ENCODE data around the gene RABGAP1L.

The RABGAP1L gene

DNA sequence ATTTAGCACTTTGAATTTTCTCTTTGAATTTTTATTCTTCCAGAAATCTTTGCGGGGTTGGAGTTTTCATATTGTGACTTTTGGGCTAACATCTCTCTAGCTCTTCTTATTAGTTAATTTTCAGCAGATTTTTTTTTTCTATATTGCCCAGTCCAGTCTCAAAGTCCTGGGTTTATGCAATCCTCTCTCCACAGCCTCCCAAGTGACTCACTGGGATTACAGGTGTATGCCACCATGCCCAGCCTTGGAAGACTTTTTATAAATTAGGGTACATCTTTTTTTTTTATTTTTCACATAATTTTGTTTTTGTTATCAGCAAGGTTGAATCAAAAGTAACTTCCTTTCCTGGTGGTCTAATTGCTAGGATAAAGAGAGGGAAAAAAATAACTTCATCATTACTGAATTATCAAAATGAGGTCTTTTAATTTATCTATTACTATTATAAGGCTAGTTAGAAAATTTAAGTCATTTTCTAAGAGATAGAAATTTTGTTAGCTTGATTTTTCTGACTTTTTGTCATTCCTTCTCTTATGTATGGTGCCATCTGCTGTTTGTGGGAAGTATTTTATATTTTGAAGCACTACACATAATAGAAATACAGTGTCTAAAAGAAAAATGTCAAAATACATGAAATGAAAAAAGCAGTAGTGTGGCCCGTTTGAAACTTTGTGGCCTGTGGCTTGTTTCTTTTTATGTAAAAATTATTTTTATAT lies 567.0 kb downstream of the RABGAP1L start:
- FAIRE-seq = no peak

DNA sequence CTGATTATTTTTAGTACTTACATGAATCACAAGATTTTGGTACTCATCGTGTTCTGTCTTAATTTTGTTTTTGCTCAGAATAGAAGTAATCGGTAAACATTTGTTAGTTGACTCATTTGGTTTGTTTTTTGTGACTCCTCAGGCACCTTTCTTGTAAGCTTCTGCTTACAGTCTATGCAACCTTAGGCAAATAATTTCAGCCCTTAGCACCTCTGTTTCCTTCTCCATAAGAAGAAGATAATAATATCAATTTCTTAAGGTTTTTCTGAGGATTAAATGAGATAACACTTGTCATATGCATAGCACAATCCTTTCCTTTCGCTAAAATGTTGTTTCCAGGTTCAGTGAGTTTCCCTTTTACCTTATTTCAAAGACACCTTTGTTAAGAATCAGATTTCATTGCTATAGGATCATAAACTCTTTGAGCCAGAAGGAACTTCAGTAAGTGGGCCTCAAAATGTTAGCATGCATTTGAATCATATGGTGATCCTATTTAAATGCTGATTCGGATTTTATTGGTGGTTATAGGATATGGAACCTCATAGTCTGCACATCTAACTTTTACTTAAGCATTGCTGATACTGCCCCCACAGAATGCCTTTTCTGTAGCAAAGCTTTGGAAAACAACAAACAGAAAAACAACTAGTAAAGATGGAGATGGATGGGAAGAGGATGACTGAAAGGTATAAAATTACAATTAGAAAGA lies 567.7 kb downstream of the RABGAP1L start:
- no peak for FAIRE-seq

DNA sequence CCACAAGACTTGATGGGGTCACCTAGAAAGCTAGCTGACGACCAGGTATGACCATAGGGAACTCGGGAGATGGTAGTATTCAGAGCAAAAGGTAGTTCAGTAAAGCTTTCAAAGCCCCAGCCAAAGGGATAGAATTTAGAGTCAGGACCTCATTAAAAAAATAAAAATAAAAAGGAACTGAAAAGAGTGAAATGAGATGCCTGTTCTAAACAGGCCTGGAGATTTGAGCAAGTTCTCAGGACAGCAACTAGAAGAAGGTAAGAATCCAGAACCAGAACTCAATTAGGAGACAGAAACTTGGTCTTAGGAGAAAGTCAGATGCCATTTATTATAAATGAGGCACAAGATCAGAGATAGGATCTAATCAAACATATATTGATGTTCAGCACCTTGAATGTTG lies 575.0 kb downstream of the RABGAP1L start:
- no peak for FAIRE-seq

DNA sequence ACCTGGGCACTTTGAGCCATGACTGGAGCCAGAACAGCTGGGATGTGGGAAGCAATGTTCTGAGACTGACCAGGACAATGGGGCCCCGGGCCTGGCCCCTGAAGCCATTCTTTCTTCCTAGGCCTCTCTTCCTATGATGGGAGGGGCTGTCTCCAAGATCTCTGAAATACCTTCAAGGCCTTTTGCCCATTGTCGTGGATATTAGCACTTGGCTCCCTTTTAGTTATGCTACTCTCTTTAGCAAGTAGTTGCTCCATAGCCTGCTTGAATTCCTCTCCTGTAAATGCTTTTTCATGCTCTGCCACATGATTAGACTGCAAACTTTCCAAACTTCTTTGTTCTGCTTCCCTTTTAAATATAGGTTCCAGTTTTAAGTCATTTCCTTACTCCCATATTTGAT lies 577.5 kb downstream of the RABGAP1L start:
- FAIRE-seq = no peak

DNA sequence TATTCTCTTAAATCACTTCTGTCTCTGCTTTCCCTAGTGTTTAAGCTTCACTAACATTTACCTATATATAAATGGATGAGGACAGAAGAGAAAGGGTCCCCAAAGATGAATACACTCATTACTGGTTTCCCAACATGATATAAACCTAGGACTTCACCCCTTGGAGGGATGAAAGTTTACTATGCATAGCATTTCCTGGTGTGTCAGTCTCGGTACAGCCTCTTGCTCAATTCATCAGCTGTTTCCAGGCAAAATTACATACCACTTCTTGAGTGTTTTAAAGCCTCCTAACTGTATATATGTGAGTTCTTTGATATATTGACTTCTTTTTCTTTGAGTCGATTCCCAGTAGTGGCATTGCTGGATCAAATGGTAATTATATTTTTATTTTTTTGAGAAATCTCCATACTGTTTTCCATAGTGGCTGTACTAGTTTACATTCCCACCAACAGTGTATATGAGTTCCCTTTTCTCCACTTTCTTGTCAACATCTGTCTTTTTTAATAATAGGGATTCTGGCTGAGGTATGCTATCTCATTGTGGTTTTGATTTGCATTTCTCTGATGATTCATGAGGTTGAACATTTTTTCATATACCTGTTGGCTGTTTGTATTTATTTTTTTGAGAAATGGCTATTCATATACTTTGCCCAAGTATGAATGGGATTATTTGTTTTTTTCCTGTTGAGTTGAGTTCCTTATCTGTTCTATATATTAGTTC lies 581.1 kb downstream of the RABGAP1L start:
- no peak for FAIRE-seq

DNA sequence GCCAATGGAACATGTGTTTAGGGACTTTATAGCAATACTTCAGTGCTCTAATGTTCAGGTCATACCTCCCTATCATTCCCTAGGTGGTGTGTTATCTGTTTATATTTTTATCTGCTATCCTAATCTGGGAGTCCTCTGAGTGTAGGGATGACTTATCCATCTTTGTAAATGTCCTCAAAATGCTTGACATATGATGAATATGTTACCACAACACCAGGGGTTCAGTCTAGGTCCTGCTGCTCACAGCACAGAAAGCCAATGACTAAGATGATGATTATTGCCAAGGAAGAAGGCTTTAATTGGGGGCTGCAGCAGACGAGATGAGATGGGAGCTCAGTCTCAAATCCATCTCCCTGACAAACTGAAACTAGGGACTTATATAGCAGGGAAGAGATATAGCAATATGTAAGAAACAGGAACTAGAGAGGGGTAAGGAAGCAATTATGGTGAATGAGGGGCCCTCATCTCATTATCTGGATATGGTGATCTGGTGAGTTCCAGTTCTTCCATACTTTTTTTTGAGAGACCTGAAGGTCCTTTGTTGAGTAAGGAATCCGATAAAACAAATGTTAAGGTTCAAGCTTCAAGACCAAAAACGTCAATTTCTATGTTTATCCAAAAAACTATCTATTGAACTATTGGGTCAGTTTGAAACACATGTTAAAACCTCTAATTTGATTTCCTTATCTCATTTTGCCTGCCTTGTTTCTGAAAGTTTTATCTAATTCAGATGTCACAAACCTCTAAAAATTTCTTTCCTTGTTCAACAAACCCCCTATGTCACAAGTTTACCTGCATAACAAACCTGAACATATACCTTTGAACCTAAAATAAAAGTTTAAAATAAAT lies 583.7 kb downstream of the RABGAP1L start:
- FAIRE-seq = no peak

DNA sequence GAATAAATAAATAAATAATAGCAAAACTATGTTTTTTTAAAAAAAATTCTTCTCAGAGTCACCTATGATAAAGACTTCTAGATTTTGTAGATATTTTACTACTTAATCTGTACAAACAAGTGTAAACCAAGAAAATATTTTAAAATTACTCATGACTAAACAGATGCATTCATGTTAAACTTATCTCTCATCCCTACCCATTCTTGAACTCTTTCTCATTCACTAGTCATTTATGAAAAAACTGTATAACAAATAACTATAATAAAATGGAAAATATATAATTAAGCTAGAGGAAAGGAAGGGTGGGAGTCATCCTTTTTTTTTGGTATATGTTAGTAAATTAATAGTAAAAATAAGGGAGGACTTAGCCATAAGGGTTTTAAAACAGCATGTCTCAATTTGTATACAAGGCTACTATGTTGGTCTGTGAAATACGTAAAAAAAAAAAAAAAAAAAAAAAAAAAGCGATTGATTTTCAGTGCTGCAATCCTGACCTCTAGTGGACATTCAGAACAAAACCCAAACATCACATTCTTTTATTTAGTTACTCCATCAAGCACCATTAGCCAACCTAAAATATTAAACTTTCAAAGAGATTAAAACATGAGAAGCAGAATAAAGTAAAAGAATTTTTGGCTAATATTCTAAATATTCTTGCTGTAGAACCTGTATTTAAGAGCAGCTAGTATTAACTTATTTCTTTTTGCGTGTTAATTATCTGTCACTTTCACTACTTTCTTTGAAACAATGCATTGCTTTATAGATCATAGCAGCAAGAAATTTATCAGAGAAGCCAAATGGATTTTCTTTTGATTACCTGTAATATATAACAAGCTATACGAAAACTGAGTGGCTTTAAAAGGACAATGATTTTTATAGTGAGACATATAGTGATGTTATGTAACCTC lies 584.6 kb downstream of the RABGAP1L start:
- FAIRE-seq = peak; percentile 89

DNA sequence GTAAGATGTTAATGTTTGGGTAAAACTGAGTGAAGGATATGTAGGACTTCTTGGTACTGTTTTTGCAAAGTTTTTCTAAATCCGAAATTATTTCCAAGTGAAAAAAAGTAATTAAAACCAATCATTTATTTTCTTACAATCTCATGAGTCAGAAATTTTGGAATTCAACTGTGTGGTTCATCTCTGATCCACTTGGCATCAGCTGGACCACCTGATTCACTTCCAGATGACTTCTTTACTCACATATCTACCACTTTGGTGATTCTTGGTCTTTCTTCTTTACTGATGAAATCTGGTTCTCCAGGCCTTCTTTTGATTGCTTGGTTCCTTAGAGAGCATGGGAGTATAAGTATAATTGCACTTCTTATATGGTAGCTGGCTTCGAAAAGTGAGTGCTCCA lies 585.6 kb downstream of the RABGAP1L start:
- FAIRE-seq = no peak

DNA sequence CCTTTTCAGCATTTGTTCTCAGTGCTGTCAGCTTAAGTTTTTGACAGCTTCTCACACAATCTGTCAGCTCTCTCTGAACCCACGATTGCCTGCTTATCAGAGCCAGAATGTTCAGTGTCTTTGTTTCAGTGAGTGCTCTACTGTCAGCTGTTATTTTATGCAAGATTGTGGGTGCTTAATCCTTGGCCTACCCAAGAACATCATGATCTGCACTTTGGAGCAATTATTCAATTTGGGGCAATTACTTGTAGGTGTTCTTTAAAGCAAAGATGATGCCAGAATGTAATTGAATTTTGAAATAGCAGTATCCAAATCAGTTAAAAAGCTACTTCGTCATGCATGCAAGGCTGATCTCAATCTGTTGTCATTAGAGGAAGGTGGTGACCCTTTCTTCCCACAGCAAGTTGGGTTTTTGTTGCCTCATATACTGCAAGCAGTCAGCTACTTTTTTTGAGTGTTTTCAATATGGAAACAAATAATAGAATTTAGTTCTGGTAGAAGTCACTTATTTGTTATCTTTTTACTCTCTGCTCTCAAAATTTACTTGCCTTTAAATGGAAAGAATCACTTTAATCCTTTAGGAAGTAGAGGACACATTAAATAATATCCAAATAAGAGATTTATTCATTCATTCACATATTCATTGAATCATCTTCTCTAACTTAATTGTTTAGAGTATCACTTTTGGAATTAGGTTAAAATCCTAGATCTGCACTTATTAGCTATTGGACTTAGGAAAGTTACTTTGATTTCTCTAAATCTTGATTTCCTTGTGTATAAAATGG lies 586.9 kb downstream of the RABGAP1L start:
- no peak for FAIRE-seq

DNA sequence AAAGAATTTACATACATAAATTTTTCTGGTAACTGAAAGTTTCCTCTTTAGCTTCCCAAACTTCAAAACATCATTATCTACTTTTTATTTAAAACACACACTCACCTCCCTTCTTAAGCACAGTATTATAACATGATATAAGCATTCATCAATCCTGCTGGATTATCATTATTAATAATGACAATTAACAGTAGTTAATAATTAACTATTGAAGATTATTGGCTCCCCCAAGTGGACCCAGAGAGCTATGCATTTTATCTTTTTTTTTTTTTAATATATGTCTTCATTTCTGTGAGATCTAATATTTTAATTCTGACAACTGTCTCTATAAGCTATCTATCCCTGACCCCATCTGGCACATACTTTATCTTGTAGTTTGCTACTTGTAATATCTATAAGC lies 588.3 kb downstream of the RABGAP1L start:
- FAIRE-seq = no peak

DNA sequence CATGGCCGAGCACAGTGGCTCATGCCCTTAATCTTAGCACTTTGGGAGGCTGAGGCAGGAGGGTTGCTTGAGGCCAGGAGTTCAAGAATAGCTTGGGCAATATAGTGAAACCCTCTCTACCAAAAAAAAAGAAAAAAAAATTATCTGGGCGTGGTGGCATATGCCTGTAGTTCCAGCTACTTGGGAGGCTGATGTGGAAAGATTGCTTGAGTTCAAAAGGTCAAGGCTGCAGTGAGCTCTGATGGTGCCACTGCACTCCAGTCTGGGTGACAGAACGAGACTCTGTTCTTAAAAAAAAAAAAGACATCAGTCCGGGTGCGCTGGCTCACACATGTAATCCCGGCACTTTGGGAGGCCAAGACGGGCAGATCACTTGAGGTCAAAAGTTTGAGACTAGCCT lies 589.3 kb downstream of the RABGAP1L start:
- no peak for FAIRE-seq

DNA sequence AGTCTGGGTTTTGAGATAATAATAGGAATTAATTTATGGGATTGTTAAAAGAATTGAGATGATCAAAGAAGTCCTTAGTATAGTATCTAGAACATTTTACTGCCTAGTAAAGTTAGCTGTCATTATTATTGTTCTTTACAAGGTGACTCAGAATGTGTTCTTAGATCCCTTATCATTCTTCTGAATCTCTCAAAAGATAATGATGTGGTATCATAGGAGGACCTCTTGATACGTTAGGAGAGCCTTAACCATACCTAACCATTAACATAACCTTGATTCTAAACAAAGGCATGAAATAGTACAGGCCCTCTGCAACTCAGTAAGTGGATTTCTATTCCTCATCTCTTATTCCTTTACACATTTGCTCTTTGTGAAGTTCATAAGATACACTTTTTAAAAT lies 593.8 kb downstream of the RABGAP1L start:
- no peak for FAIRE-seq

DNA sequence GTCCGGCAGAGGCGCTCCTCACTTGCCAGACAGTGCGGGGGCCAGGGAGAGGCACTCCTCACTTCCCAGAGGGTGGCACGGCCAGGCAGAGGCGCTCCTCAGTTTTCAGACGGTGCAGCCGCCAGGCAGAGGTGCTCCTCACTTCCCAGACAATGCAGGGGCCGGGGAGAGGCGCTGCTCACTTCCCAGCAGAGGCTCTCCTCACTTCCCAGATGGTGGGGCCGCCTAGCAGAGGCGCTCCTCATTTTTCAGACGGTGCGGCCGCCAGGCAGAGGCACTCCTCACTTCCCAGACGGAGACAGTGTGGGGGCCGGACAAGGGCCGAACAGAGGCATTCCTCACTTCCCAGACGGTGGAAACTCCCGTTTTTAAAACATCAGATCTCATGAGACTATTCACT lies 602.0 kb downstream of the RABGAP1L start:
- no peak for FAIRE-seq

DNA sequence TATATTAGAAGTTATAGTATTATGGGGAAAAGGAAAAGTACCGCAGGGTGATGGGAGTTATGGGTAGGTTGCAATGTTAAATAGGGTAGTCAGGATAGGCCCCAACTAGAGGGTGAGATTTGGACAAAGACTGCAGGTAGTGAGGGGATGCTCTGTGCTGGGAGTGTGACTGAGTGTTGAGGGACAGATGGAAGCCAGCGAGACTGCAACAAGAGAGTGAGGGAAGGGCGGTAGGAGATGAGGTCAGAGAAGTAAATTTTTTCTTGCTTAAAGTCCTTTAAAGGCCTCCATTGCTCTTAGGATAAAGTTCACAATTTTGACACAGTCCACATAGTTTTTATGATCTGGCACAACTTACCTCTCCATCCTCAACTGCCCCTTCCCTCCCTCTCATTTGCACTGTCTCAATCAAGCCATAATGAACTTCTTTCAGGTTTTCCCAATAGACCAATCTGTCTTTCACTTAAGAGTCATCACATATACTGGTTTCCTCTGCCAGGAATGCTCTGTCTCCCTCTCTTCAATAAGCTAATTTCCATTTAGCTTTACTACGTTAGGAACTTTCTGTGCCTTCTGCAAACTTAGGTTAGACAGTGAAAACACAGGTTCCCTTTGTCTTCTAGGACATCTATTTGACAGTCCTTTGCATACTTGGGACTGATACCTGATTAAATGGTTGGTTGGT lies 602.7 kb downstream of the RABGAP1L start:
- FAIRE-seq = no peak

DNA sequence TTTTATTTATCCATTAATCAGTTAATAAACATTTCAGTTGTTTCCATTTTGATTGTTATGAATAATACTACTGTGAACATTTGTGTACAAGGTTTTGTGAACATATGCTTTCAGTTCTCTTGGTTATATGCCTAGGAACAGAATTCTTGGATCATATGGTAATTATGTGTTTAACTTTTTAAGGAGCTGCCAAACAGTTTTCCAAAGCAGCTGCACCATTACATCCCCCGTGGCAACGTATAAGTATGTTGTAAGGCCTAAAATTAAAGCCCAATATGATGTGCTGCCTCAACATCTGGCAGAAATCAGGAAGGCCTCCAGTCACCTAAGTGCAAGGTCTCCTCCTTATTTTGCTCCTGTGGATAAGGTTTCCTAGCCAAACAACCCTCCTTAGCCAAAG lies 604.9 kb downstream of the RABGAP1L start:
- FAIRE-seq = no peak

DNA sequence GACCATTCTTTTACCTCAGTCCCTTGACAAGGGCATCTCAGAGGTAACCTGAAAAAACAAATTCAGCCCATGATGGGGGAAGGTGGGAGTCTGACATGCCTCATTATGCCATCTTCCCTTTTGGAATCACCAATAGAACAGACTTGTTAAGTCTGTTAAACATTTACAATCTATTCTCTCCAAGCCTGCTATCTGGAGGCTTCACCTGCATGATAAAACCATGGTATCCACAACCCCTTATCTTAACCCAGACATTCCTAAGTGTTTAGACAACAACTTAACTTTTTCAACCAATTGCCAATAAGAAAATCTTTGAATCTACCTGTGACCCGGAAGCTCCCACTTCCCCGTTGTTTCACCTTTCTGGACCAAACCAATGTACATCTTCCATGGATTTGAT lies 607.4 kb downstream of the RABGAP1L start:
- no peak for FAIRE-seq

DNA sequence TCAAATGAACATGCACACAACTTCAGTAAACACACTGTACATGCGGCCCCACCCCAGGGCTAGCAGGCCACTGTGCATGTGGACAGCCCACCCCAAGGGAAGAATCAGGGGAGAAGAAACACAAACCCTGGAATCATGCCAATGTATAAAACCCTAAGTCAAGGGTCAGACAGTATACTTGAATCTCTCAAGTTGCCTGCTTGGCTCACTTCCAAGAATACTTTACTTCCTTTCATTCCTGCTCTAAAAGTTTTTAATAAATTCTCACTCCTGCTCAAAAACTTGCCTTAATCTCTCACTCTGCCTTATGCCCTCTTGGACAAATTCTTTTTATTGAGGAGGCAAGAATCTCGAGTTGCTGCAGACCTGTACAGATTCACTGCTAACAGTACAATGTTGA lies 609.2 kb downstream of the RABGAP1L start:
- FAIRE-seq = no peak

DNA sequence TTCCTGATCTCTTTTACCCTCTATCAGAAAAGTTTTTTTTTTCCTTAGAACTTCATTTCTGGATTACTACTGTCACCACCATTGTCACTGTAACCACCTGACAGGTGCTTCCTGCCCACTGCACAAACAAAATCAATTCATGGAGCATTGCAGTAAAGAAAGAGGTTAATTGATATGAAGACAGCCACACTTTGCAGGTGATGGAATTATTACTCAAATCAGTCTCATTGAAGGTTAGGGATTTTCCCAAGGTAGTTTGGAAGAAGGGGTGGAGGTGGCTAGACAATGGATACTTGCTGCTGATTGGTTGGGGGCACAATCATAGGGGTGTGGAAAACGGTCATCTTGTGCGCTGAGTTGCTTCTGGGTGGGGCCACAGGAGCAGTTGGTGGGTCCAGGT lies 609.6 kb downstream of the RABGAP1L start:
- no peak for FAIRE-seq

DNA sequence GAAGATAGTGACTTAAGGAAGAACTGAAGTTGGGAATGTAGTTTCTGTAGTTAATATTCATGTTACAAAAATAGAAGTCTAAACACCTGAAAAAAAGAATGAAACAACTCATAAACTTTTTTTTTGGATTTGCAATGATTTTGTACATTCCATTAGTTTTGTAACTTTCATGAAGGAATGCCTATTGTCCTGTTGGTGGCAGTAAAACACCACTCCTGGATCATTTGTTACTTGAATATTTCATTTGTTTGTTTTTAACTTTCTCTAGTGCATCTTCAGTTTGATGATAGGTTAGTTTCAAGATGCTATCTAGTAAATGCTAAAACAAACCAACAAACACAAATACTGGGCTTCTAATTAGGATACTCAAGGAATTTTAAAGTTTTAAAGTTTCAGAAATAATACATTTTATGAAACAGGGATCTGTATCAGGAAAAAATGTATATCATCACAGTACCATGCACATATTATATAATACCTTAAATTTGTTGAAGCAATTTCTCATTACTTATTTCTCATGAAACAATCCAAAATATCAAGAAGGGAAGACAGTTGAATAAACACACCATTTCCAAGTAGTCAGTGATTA lies 610.7 kb downstream of the RABGAP1L start:
- FAIRE-seq = peak; percentile 47

DNA sequence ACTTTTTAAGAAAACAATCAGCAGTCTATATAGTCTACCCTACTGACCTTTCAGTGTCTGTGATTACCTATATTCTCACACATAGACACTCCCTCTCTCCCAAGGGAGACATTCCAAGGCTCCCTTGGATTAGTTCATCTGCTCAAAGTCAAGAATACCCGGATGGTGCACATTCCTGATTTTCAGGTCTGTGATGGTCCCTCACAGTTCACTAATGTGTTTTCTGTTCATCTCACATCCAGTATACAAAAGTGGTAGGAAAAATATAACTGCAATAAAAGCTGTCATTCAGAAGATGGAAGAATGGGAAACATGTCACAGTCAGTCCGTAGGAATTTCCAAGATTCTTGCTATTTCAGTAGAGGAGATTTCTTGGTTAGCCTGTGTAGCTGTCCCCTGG lies 616.3 kb downstream of the RABGAP1L start:
- no peak for FAIRE-seq

All from colon (tissue), 2 donors.